ENCODE measurements around the gene C20orf96. TPM values are rescaled to one million over a fixed set of nuclear protein-coding genes. Genes with fewer than 3 reads are reported as not detected.
"Not testable (repeated sequence)": the region's sequence is repeated elsewhere in the genome, so short reads cannot be mapped to it uniquely, and the experiment has no call there.

The C20orf96 gene
- total and polyA plus RNA-seq, 2 of the 4 experiments (the other 2 are of a cell fraction) = 2.0 to 9.8 TPM

- TF ChIP-seq MAZ (IDR thresholded peaks at IDR 0.05; ENCODE audit: borderline replicate concordance, low read depth, low read length) (0 out of 2 replicates have a peak, but pooled peaks have one; percentile 17), FOS (IDR thresholded peaks at IDR 0.05; ENCODE audit: low read depth, low read length) (no peak), BHLHE40 (IDR thresholded peaks at IDR 0.05; ENCODE audit: low read depth, low read length) (peak; percentile 53; the same call in 1 of the 2 replicates)
These were observed at the start of gene C20orf96 (continued) for GRCh38 chr20:290084-290831.

DNA sequence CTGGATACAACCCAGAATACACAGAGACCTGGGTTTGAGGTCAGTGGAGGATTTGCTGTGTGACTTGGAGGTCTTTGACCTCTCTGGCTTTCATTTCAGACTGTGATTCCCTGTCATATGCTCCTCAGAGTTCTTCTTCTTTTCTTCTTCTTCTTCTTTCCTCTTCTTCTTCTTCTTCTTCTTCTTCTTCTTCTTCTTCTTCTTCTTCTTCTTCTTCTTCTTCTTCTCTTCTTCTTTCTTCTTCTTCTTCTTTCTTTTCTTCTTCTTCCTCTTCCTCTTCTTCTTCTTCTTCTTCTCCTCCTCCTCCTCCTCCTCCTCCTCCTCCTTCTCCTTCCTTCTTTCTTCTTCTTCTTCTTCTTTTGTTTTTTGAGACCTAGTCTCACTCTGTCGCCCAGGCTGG lies 45.5 kb upstream of the C20orf96 start:
- DNase-seq = not testable (repeated sequence)
- WGBS, 2 experiments (ENCODE audit: extremely low coverage in 2 of 2, insufficient read length in 1 of 2) = no CpG with 5 or more reads among the region's 1 CpG

More for the DNA sequence above, 45.5 kb upstream of the C20orf96 start:
- H3K18ac ChIP-seq (ENCODE audit: low read depth, low read length); intact Hi-C loops (cut with micrococcal nuclease); H2BK120ac ChIP-seq (ENCODE audit: low read depth, low read length); H3K79me1 ChIP-seq (ENCODE audit: low read depth in 1 of 2, low read length in 2 of 2); H4K8ac ChIP-seq (ENCODE audit: low read depth in 2 of 2, low read length in 2 of 2); H4K91ac ChIP-seq (ENCODE audit: insufficient read depth, low read depth, low read length); H2AK5ac ChIP-seq (ENCODE audit: low read depth, low read length); H3K9me3 ChIP-seq (ENCODE audit: control insufficient read depth, insufficient read depth, low read length); H2BK15ac ChIP-seq (ENCODE audit: low read depth, low read length); H3K14ac ChIP-seq (replicated peaks; ENCODE audit: low read depth, low read length); H3K27ac ChIP-seq (ENCODE audit: insufficient read depth, low read length); H4K20me1 ChIP-seq (ENCODE audit: insufficient read depth, low read length); H3K23ac ChIP-seq (ENCODE audit: low read depth, low read length); CTCF ChIA-PET; ATAC-seq (ENCODE audit: low read depth); H2AK9ac ChIP-seq (replicated peaks; ENCODE audit: low read depth, low read length, poor library complexity); H2BK20ac ChIP-seq (ENCODE audit: low read depth, low read length); H3K4me3 ChIP-seq (ENCODE audit: insufficient read depth, low read depth, low read length); POLR2A ChIA-PET (ENCODE audit: unreplicated experiment); H3K4me1 ChIP-seq (ENCODE audit: control insufficient read depth, insufficient read depth, low read length); H3K36me3 ChIP-seq (ENCODE audit: control insufficient read depth, insufficient read depth, low read length); H3K9ac ChIP-seq (ENCODE audit: low read depth, low read length); dilution Hi-C loops (cut with HindIII; ENCODE audit: low sequenced_read_pairs, unreplicated experiment); H3K27me3 ChIP-seq (ENCODE audit: control insufficient read depth, insufficient read depth, low read length); H2AFZ ChIP-seq (replicated peaks; ENCODE audit: low read length, poor library complexity); H3K56ac ChIP-seq (ENCODE audit: extremely low read depth, insufficient read depth, low read length); H2BK5ac ChIP-seq (ENCODE audit: low read depth, low read length, poor library complexity, severe bottlenecking); H3K4ac ChIP-seq (ENCODE audit: low read depth, low read length); H3K9me1 ChIP-seq (ENCODE audit: insufficient read depth, low read length); H4K5ac ChIP-seq (ENCODE audit: low read depth, low read length); BruUV-seq (replicated peaks); H3K4me2 ChIP-seq (ENCODE audit: low read depth, low read length): not testable (repeated sequence)
- in situ Hi-C loops (cut with MboI; ENCODE audit: low sequenced_read_pairs) = loop anchor here (10.0 kb wide), 1 partner anchor 121 kb away; no protein-coding TSS in a partner anchor
